Endothelial cell of umbilical vein (primary cell): ENCODE measurements around the gene DDX51.

Experiments used
- CTCF ChIP-seq, 2 donors: IDR thresholded peaks; 1 replicate in 1 of 2; 2 replicates in 1 of 2; pipeline ENCODE4 v1.5.1; 2011; ENCODE audit warnings: low read length in 2 of 2, mild to moderate bottlenecking in 2 of 2, moderate library complexity in 2 of 2, control low read depth in 1 of 2, inconsistent platforms in 1 of 2, low read depth in 1 of 2; ENCODE audit not compliant: insufficient read depth in 1 of 2; ENCODE audit errors: extremely low read depth in 1 of 2
- EZH2 ChIP-seq: IDR thresholded peaks from 2 replicates; pipeline ENCODE4 v1.6.1; 2012; ENCODE audit warnings: borderline replicate concordance, low read depth, mild to moderate bottlenecking, moderate library complexity, low read length, inconsistent platforms; ENCODE audit not compliant: severe bottlenecking
- FOS ChIP-seq: IDR thresholded peaks from 2 replicates; pipeline ENCODE4 v1.6.1; 2011; ENCODE audit warnings: mild to moderate bottlenecking, low read length, moderate library complexity, borderline replicate concordance; ENCODE audit not compliant: insufficient read depth
- GATA2 ChIP-seq: IDR thresholded peaks from 2 replicates; pipeline ENCODE4 v1.7.0; 2011; ENCODE audit warnings: low read depth, mild to moderate bottlenecking, moderate library complexity, mixed read lengths, low read length; ENCODE audit not compliant: insufficient read length, insufficient read depth
- JUN ChIP-seq: IDR thresholded peaks from 2 replicates; pipeline ENCODE4 v1.6.1; 2011; ENCODE audit warnings: borderline replicate concordance, low read depth; ENCODE audit not compliant: insufficient read length, insufficient read depth
- MYC ChIP-seq: IDR thresholded peaks from one replicate; pipeline ENCODE4 v1.6.1; 2011; ENCODE audit warnings: mild to moderate bottlenecking, low read depth, low read length
- POLR2A ChIP-seq: IDR thresholded peaks from 2 replicates; pipeline ENCODE4 v1.6.1; 2012; ENCODE audit warnings: low read depth, mild to moderate bottlenecking, control low read depth, low read length
- POLR2AphosphoS5 ChIP-seq: IDR thresholded peaks from 2 replicates; pipeline ENCODE4 v1.6.1; 2012; ENCODE audit warnings: low read depth, mild to moderate bottlenecking, control low read depth, low read length, moderate library complexity; ENCODE audit not compliant: insufficient read depth

DNA sequence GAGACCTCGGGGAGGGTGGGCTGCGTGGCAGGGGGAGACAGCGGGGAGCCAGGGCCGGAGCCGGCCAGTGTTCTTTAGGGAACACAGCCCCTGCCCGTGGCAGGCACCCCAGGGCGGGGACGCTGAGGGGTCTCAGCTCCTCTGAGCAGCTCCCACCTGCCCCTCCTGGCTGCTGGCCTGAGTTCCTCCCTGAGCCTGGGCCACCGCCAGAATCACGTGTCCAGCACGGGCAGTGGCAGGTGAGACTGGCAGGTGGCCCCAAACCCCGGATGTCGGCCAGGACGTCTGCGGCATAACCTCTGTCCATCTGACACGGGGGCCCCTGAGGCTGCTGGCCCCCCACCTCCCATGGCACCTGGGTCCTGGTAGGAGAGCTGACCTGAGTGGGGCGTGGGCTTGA lies 25.3 kb upstream of the DDX51 start:
- TF ChIP-seq POLR2A (no peak), CTCF (IDR thresholded peaks at IDR 0.05; ENCODE audit: extremely low read depth in 1 of 2, insufficient read depth in 1 of 2, low read depth in 1 of 2, low read length in 2 of 2) (no peak), POLR2AphosphoS5 (no peak), FOS (no peak), EZH2 (no peak), JUN (no peak), GATA2 (no peak), MYC (no peak)
